Measurements from ENCODE around the gene NCKAP5.

NCKAP5 gene

GRCh38 chr2:133418021-133418420, 150.2 kb downstream of the NCKAP5 start:
- DNase-seq: no peak
- H3K36me3 ChIP-seq: no peaks in the 10 kb centered on the region
- no peak overlapping the region for H3K4me3 ChIP-seq (ENCODE audit: low read depth, low read length)
- H3K27ac ChIP-seq: no peak overlapping the region
- H3K27me3 ChIP-seq (ENCODE audit: insufficient read depth, low read depth, severe bottlenecking): no peaks in the 10 kb centered on the region
- H3K9me3 ChIP-seq (ENCODE audit: severe bottlenecking): no peaks in the 10 kb centered on the region
- no peak for TF ChIP-seq CTCF (IDR thresholded peaks at IDR 0.05; ENCODE audit: low read depth, low read length)

- Histone ChIP-seq H3K4me3 (ENCODE audit: low read depth, low read length) (no peak overlapping the region), H3K27ac (no peak overlapping the region), H3K9me3 (ENCODE audit: severe bottlenecking) (no peaks in the 10 kb centered on the region), H3K27me3 (ENCODE audit: insufficient read depth, low read depth, severe bottlenecking) (no peaks in the 10 kb centered on the region), H3K36me3 (no peaks in the 10 kb centered on the region)
- no peak for DNase-seq
- no peak for TF ChIP-seq CTCF (IDR thresholded peaks at IDR 0.05; ENCODE audit: low read depth, low read length)
These were observed 150.8 kb downstream of the NCKAP5 start for GRCh38 chr2:133417415-133417814.

- Histone ChIP-seq H3K9me3 (ENCODE audit: severe bottlenecking) (no peaks in the 10 kb centered on the region), H3K27me3 (ENCODE audit: insufficient read depth, low read depth, severe bottlenecking) (no peaks in the 10 kb centered on the region), H3K36me3 (no peaks in the 10 kb centered on the region), H3K27ac (no peak overlapping the region), H3K4me3 (ENCODE audit: low read depth, low read length) (no peak overlapping the region)
- TF ChIP-seq CTCF (IDR thresholded peaks at IDR 0.05; ENCODE audit: low read depth, low read length): no peak
- no peak for DNase-seq
These were observed 151.5 kb downstream of the NCKAP5 start for GRCh38 chr2:133416736-133417135.

GRCh38 chr2:133416146-133416545, 152.1 kb downstream of the NCKAP5 start:
- Histone ChIP-seq H3K27me3 (ENCODE audit: insufficient read depth, low read depth, severe bottlenecking) (no peaks in the 10 kb centered on the region), H3K36me3 (no peaks in the 10 kb centered on the region), H3K4me3 (ENCODE audit: low read depth, low read length) (no peak overlapping the region), H3K27ac (no peak overlapping the region), H3K9me3 (ENCODE audit: severe bottlenecking) (no peaks in the 10 kb centered on the region)
- TF ChIP-seq CTCF (IDR thresholded peaks at IDR 0.05; ENCODE audit: low read depth, low read length): no peak
- DNase-seq: no peak

GRCh38 chr2:133415210-133415876, 152.9 kb downstream of the NCKAP5 start:
- no peak overlapping the region for H3K27ac ChIP-seq
- no peaks in the 10 kb centered on the region for H3K27me3 ChIP-seq (ENCODE audit: insufficient read depth, low read depth, severe bottlenecking)
- no peak for DNase-seq
- H3K9me3 ChIP-seq (ENCODE audit: severe bottlenecking): no peaks in the 10 kb centered on the region
- TF ChIP-seq CTCF (IDR thresholded peaks at IDR 0.05; ENCODE audit: low read depth, low read length): no peak
- no peaks in the 10 kb centered on the region for H3K36me3 ChIP-seq
- no peak overlapping the region for H3K4me3 ChIP-seq (ENCODE audit: low read depth, low read length)

Measured in WERI-Rb-1 (cell line).